Osteocyte (in vitro differentiated cells): ENCODE results near the gene CPEB4. TPM values are rescaled to one million over a fixed set of nuclear protein-coding genes. Genes with fewer than 3 reads are reported as not detected.

Source experiments
- DNase-seq: peaks from one replicate; pipeline ENCODE4 v3.0.0; 2021; ENCODE audit warnings: mixed read lengths; ENCODE audit not compliant: unreplicated experiment; ENCODE audit errors: extremely low spot score
- H3K27ac Mint-ChIP-seq: one replicate; pipeline ENCODE4 v1.8.0; 2021; ENCODE audit warnings: mild to moderate bottlenecking, mixed read lengths; ENCODE audit not compliant: unreplicated experiment
- H3K27me3 Mint-ChIP-seq: one replicate; pipeline ENCODE4 v1.8.0; 2021; ENCODE audit warnings: mixed read lengths; ENCODE audit not compliant: unreplicated experiment
- H3K36me3 Mint-ChIP-seq: one replicate; pipeline ENCODE4 v1.8.0; 2021; ENCODE audit warnings: mixed read lengths; ENCODE audit not compliant: unreplicated experiment
- H3K4me1 Mint-ChIP-seq: one replicate; pipeline ENCODE4 v1.8.0; 2021; ENCODE audit warnings: mixed read lengths; ENCODE audit not compliant: unreplicated experiment
- H3K4me3 Mint-ChIP-seq: one replicate; pipeline ENCODE4 v1.8.0; 2021; ENCODE audit warnings: mild to moderate bottlenecking, moderate library complexity, mixed read lengths; ENCODE audit not compliant: unreplicated experiment
- H3K9me3 Mint-ChIP-seq: one replicate; pipeline ENCODE4 v1.8.0; 2021; ENCODE audit warnings: mixed read lengths; ENCODE audit not compliant: unreplicated experiment
- total RNA-seq: library from RNA; stranded (reverse); gene quantifications from 2 replicates; pipeline ENCODE4 v1.2.1, GENCODE V29; 2021
- TF ChIP-seq, protein P1 (sequence below): fragments of 200-600 bp; sonication (generic); IDR thresholded peaks from 2 replicates; pipeline ENCODE4 v1.5.0; 2021; ENCODE audit warnings: antibody characterized with exemption, mild to moderate bottlenecking, moderate library complexity

The CPEB4 gene
- total RNA-seq, 1 donor from 2014 or later: 37.6 TPM

- H3K9me3 Mint-ChIP-seq: no peaks in the 10 kb centered on the region
- H3K27ac Mint-ChIP-seq: no peak overlapping the region
- no peaks in the 10 kb centered on the region for H3K36me3 Mint-ChIP-seq
- no peak overlapping the region for H3K4me3 Mint-ChIP-seq
- DNase-seq: no peak
- TF ChIP-seq, protein P1, sequence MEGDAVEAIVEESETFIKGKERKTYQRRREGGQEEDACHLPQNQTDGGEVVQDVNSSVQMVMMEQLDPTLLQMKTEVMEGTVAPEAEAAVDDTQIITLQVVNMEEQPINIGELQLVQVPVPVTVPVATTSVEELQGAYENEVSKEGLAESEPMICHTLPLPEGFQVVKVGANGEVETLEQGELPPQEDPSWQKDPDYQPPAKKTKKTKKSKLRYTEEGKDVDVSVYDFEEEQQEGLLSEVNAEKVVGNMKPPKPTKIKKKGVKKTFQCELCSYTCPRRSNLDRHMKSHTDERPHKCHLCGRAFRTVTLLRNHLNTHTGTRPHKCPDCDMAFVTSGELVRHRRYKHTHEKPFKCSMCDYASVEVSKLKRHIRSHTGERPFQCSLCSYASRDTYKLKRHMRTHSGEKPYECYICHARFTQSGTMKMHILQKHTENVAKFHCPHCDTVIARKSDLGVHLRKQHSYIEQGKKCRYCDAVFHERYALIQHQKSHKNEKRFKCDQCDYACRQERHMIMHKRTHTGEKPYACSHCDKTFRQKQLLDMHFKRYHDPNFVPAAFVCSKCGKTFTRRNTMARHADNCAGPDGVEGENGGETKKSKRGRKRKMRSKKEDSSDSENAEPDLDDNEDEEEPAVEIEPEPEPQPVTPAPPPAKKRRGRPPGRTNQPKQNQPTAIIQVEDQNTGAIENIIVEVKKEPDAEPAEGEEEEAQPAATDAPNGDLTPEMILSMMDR: no peak
- peaks cover 21% of the 10 kb centered on the region for H3K4me1 Mint-ChIP-seq
- no peaks in the 10 kb centered on the region for H3K27me3 Mint-ChIP-seq
Measured at GRCh38 chr5:173968154-173968797, 80.1 kb downstream of the CPEB4 start.

DNA sequence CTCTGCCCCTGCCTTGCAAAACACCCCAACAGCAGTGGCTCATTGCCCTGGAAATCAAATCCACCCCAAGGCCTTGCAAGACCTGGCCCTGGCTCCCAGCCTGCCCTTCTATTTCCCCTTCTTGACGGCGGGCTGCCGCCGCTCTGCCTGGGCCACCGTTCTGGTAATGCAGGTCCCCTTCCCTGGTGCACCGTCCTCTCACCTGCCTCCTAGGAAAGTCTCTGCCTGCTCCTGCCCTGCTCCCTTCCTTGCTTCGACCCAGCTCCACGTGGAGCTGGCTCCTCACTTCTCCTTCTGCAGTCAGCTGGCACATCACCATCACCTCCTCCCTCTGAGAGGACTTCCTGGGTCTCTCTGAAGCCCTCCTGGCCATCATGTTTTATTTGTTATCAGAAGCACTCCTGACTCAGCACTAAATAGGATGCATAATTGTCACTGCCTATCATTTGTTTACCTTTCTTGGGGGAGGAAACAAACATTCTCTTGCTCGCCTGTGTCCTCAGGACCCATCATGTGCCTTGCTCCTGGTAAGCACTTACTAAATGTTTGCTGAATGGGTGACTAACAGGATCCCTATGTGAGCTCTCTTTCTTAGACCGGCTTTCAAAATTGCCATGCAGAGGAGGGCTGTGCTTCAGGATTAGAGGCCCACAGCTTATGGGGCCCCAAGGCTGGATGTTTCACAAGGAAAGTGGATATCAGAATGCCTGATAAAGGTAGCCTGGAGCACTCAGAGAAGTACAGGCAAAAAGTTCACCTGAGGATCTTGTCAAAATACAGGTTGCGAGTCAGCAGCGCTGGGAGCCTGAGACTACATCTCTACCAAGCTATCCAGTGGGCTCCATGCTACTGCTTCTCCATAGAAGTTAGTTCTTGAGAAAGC, 81.3 kb downstream of the CPEB4 start:
- H3K4me1 Mint-ChIP-seq: peaks cover 17% of the 10 kb centered on the region
- no peak overlapping the region for H3K27ac Mint-ChIP-seq
- H3K4me3 Mint-ChIP-seq: no peak overlapping the region
- no peak for DNase-seq
- TF ChIP-seq, protein P1: no peak
- no peaks in the 10 kb centered on the region for H3K27me3 Mint-ChIP-seq
- H3K36me3 Mint-ChIP-seq: no peaks in the 10 kb centered on the region
- H3K9me3 Mint-ChIP-seq: no peaks in the 10 kb centered on the region

GRCh38 chr5:173970878-173971650, 82.9 kb downstream of the CPEB4 start:
- H3K4me1 Mint-ChIP-seq: peaks cover 17% of the 10 kb centered on the region
- no peaks in the 10 kb centered on the region for H3K9me3 Mint-ChIP-seq
- H3K36me3 Mint-ChIP-seq: no peaks in the 10 kb centered on the region
- TF ChIP-seq, protein P1: no peak
- DNase-seq: no peak
- H3K4me3 Mint-ChIP-seq: no peak overlapping the region
- peaks cover under 1% of the 10 kb centered on the region for H3K27me3 Mint-ChIP-seq
- no peak overlapping the region for H3K27ac Mint-ChIP-seq

GRCh38 chr5:173971681-173972345, 83.7 kb downstream of the CPEB4 start:
- DNase-seq: no peak
- Mint-ChIP-seq H3K4me3 (no peak overlapping the region), H3K36me3 (no peaks in the 10 kb centered on the region), H3K9me3 (no peaks in the 10 kb centered on the region), H3K4me1 (peaks cover 17% of the 10 kb centered on the region), H3K27ac (no peak overlapping the region), H3K27me3 (peaks cover 8% of the 10 kb centered on the region)
- TF ChIP-seq, protein P1: no peak
